ENCODE data around the gene RIMS4.

RIMS4 gene

DNA sequence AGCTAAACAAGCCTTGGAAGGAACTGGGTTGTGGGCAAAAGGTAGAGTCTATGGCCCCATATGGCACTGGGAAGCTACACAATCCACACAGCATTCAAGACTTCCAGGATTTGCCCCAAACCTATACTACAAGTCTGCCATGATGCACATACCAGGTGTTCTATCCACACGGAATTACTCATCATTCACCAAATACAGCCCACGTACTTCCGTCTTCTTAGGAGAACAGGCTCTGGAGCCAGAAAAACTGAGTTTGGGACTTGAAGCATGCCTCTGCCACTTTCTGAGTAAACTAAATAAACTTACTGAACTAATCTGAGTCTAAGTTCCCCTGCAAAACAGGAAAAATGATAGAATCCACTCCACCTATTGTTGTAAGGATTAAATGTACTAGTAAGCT lies 28.6 kb downstream of the RIMS4 start:
- Histone ChIP-seq H3K79me2 (ENCODE audit: insufficient read depth, low read depth) (no peaks in the 10 kb centered on the region), H4K20me1 (ENCODE audit: insufficient read depth) (no peaks in the 10 kb centered on the region), H3K9ac (no peak overlapping the region), H3K36me3 (ENCODE audit: insufficient read depth) (no peaks in the 10 kb centered on the region), H3K27me3 (ENCODE audit: insufficient read depth, low read depth) (peaks cover 3% of the 10 kb centered on the region; the same call in 1 of the 2 replicates), H2AFZ (ENCODE audit: low read depth) (no peak overlapping the region), H3K4me2 (no peak overlapping the region), H3K4me3 (IDR thresholded peaks at IDR 0.05; ENCODE audit: insufficient read depth, low read depth, low read length) (no peak overlapping the region), H3K27ac (no peak overlapping the region), H3K4me1 (ENCODE audit: low read depth, poor library complexity, severe bottlenecking) (no peaks in the 10 kb centered on the region)
- TF ChIP-seq, protein P1, sequence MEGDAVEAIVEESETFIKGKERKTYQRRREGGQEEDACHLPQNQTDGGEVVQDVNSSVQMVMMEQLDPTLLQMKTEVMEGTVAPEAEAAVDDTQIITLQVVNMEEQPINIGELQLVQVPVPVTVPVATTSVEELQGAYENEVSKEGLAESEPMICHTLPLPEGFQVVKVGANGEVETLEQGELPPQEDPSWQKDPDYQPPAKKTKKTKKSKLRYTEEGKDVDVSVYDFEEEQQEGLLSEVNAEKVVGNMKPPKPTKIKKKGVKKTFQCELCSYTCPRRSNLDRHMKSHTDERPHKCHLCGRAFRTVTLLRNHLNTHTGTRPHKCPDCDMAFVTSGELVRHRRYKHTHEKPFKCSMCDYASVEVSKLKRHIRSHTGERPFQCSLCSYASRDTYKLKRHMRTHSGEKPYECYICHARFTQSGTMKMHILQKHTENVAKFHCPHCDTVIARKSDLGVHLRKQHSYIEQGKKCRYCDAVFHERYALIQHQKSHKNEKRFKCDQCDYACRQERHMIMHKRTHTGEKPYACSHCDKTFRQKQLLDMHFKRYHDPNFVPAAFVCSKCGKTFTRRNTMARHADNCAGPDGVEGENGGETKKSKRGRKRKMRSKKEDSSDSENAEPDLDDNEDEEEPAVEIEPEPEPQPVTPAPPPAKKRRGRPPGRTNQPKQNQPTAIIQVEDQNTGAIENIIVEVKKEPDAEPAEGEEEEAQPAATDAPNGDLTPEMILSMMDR (conservative IDR thresholded peaks at IDR 0.05; ENCODE audit: low read depth, low read length) = no peak

DNA sequence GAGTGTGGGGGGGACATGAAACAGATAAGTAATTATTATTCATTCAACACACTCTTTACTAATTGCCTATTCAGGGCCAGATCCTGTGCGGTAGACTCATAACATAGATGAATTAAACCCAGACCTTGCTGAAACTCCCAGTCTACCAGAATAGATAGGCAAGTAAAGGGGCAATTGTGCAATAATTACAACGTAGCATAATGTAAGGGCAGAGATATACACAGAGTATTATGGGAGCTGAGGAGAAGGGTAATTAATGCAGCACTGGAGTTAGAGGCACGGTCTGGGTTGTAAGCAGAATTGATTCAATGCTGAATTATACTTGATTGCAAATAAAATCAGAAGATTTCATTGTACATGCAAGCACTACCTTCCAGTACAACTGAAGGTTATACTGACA lies 29.2 kb downstream of the RIMS4 start:
- H3K4me1 ChIP-seq (ENCODE audit: low read depth, poor library complexity, severe bottlenecking) = no peaks in the 10 kb centered on the region
- TF ChIP-seq, protein P1 (conservative IDR thresholded peaks at IDR 0.05; ENCODE audit: low read depth, low read length) = no peak

DNA sequence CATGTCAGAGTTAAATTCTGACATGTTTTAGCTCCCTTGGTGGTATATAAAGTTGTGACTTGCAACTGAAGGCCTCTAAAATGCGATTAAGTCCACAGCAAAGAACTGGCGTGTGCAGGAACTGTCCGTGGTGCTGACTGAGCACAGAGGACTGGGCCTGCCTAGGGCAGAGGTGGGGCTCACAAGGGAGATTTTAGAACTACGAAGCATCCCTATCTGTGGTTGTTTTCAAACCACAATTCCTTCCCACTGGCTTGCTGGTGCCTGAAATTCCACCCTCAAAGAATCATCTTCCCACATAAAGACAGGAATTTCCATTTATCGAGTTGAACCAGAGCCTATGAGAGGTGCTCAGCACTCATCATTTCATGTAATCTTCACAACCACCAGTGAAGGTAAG lies 30.1 kb downstream of the RIMS4 start:
- Histone ChIP-seq H3K27ac (no peak overlapping the region), H3K9ac (no peak overlapping the region), H4K20me1 (ENCODE audit: insufficient read depth) (no peaks in the 10 kb centered on the region), H3K4me1 (ENCODE audit: low read depth, poor library complexity, severe bottlenecking) (no peaks in the 10 kb centered on the region), H3K79me2 (ENCODE audit: insufficient read depth, low read depth) (no peaks in the 10 kb centered on the region), H3K4me2 (no peak overlapping the region), H3K36me3 (ENCODE audit: insufficient read depth) (no peaks in the 10 kb centered on the region), H2AFZ (ENCODE audit: low read depth) (no peak overlapping the region), H3K27me3 (ENCODE audit: insufficient read depth, low read depth) (peaks cover 18% of the 10 kb centered on the region), H3K4me3 (IDR thresholded peaks at IDR 0.05; ENCODE audit: insufficient read depth, low read depth, low read length) (no peak overlapping the region)
- TF ChIP-seq, protein P1 (conservative IDR thresholded peaks at IDR 0.05; ENCODE audit: low read depth, low read length) = no peak

More for the DNA sequence above, 29.2 kb downstream of the RIMS4 start:
- H2AFZ ChIP-seq (ENCODE audit: low read depth) = no peak overlapping the region
- no peak overlapping the region for H3K9ac ChIP-seq
- peaks cover 9% of the 10 kb centered on the region; the same call in 1 of the 2 replicates for H3K27me3 ChIP-seq (ENCODE audit: insufficient read depth, low read depth)
- no peaks in the 10 kb centered on the region for H3K36me3 ChIP-seq (ENCODE audit: insufficient read depth)
- no peak overlapping the region for H3K4me3 ChIP-seq (IDR thresholded peaks at IDR 0.05; ENCODE audit: insufficient read depth, low read depth, low read length)
- H3K4me2 ChIP-seq = no peak overlapping the region
- no peak overlapping the region for H3K27ac ChIP-seq
- no peaks in the 10 kb centered on the region for H4K20me1 ChIP-seq (ENCODE audit: insufficient read depth)
- H3K79me2 ChIP-seq (ENCODE audit: insufficient read depth, low read depth) = no peaks in the 10 kb centered on the region

DNA sequence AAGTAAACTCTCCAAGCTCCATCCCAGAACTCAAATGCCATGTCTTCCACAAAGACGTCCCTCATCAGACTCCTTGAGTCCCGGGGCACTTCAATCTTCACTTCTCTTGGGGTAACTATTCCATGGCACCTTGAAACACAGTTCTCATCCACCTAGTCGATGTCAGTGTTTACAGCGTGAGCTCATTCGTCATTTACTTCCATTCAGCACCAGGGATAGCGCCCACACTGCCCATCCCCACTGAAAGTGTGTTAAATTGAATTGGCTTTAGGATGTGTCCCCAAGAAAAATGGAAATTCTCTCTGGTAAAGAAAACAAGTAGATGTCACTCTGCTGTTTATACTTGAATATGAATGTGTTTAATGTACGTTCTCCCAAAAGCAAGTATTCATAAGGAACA lies 33.4 kb downstream of the RIMS4 start:
- no peaks in the 10 kb centered on the region for H4K20me1 ChIP-seq (ENCODE audit: insufficient read depth)
- H3K27me3 ChIP-seq (ENCODE audit: insufficient read depth, low read depth) = peaks cover 49% of the 10 kb centered on the region
- H3K4me1 ChIP-seq (ENCODE audit: low read depth, poor library complexity, severe bottlenecking) = no peaks in the 10 kb centered on the region
- H3K9ac ChIP-seq = no peak overlapping the region
- no peak overlapping the region for H3K4me2 ChIP-seq
- no peak overlapping the region for H3K4me3 ChIP-seq (IDR thresholded peaks at IDR 0.05; ENCODE audit: insufficient read depth, low read depth, low read length)
- H3K27ac ChIP-seq = no peak overlapping the region
- no peaks in the 10 kb centered on the region for H3K36me3 ChIP-seq (ENCODE audit: insufficient read depth)
- no peak overlapping the region for H2AFZ ChIP-seq (ENCODE audit: low read depth)
- TF ChIP-seq, protein P1 (conservative IDR thresholded peaks at IDR 0.05; ENCODE audit: low read depth, low read length) = no peak
- no peaks in the 10 kb centered on the region for H3K79me2 ChIP-seq (ENCODE audit: insufficient read depth, low read depth)
